Measurements from ENCODE around the gene PCDHA5. TPM values are rescaled to one million over a fixed set of nuclear protein-coding genes. Genes with fewer than 3 reads are reported as not detected.

Gene PCDHA5
- total and polyA plus RNA-seq, 10 of the 15 experiments (the other 5 are each of a cell fraction or from before 2014, with no cell fraction given): under 0.01 TPM; not detected in 9

DNA sequence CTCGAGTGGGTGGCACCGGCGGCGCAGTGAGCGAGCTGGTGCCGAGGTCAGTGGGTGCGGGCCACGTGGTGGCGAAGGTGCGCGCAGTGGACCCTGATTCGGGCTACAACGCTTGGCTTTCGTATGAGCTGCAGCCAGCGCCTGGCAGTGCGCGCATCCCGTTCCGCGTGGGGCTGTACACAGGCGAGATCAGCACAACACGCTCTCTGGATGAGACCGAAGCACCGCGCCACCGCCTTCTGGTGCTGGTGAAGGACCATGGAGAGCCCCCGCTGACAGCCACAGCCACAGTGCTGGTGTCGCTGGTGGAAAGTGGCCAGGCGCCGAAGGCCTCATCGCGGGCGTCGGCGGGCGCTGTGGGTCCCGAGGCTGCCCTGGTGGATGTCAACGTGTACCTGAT is 2.1 kb downstream of the PCDHA5 start (continued):
- TF ChIP-seq ZNF592 (IDR thresholded peaks at IDR 0.05) (no peak), RAD21 (IDR thresholded peaks at IDR 0.05; ENCODE audit: insufficient read depth, low read depth, low read length) (no peak), NKRF (conservative IDR thresholded peaks at IDR 0.05) (no peak), RAD51 (IDR thresholded peaks at IDR 0.05) (no peak)

DNA sequence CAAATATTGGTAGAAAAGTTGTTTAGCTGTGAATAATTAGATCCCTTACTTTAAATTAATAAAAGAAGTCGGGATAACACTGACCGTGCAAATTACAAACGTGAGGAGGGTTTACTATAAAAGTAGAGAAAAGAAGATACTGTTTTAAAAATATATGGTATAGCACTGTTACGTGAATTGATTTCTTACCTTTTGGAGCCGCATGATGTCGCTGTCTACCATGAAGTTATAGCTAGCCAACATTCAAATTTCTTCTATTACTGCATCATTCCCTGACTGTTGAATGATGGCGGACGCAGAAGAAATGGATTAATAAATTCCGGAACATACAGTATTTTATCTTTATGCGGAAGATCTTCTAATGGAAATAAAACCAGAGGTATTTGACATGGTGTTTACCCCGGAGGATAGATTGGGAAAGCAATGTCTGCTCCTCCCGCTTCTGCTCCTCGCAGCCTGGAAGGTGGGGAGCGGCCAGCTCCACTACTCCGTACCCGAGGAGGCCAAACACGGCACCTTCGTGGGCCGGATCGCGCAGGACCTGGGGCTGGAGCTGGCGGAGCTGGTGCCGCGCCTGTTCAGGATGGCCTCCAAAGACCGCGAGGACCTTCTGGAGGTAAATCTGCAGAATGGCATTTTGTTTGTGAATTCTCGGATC is 6.4 kb downstream of the PCDHA5 start, which contains the start of gene PCDHA6:
TSS of gene PCDHA6 (plus strand) at position 257 of the 658 bp plus-strand sequence. CDS start at position 389, 132 bp downstream.
- DNase-seq (ENCODE audit: low read depth, low spot score) (no peak), ATAC-seq (no peak), FAIRE-seq (no peak)
- H3K4me3 ChIP-seq: no peak within 1 kb of the TSS
- H3K4me2 ChIP-seq (ENCODE audit: control insufficient read depth, insufficient read depth): no peak within 1 kb of the TSS
- BruUV-seq (replicated peaks): no TSS peak
- ChIA-PET CTCF (no interaction called here), RAD21 (ENCODE audit: unreplicated experiment) (no interaction called here), POLR2A (no interaction called here), SMC1A (ENCODE audit: uncharacterized antibody, unreplicated experiment) (no interaction called here)
- 46% methylated on average over 27 of the region's 27 CpGs for WGBS (ENCODE audit: insufficient coverage, insufficient replicate concordance, low lambda C conversion rate, missing lambda C conversion rate)
- no peaks in the 10 kb centered on the region for H3K4me1 ChIP-seq (ENCODE audit: control insufficient read depth, insufficient read depth, low read length)
- H2AFZ ChIP-seq (ENCODE audit: control insufficient read depth, low read depth, low read length): no peak within 1 kb of the TSS
- no peak within 1 kb of the TSS for H3K9ac ChIP-seq (ENCODE audit: control insufficient read depth, insufficient read depth, low read length)
- in situ Hi-C loops (cut with MboI): no loop called here
- no peak within 1 kb of the TSS for H3K27ac ChIP-seq (ENCODE audit: control insufficient read depth, insufficient read depth)
- no peaks in the 10 kb centered on the region; the same call in 1 of the 3 replicates for H3K9me3 ChIP-seq (replicated peaks; ENCODE audit: control insufficient read depth, insufficient read depth, low read length)
- intact Hi-C loops (cut with micrococcal nuclease; ENCODE audit: unreplicated experiment): no loop called here
- H3K27me3 ChIP-seq (replicated peaks in 1 of 2; ENCODE audit: control insufficient read depth in 2 of 2, insufficient read depth in 2 of 2, low read length in 1 of 2): no peaks in the 10 kb centered on the region
- H4K20me1 ChIP-seq (ENCODE audit: control insufficient read depth, insufficient read depth): no peaks in the 10 kb centered on the region
- H3K79me2 ChIP-seq (ENCODE audit: control insufficient read depth, insufficient read depth, low read length): no peaks in the 10 kb centered on the region
- H3K36me3 ChIP-seq (ENCODE audit: control insufficient read depth in 2 of 2, insufficient read depth in 2 of 2, low read length in 1 of 2): no peaks in the 10 kb centered on the region
- TF ChIP-seq, protein P1, sequence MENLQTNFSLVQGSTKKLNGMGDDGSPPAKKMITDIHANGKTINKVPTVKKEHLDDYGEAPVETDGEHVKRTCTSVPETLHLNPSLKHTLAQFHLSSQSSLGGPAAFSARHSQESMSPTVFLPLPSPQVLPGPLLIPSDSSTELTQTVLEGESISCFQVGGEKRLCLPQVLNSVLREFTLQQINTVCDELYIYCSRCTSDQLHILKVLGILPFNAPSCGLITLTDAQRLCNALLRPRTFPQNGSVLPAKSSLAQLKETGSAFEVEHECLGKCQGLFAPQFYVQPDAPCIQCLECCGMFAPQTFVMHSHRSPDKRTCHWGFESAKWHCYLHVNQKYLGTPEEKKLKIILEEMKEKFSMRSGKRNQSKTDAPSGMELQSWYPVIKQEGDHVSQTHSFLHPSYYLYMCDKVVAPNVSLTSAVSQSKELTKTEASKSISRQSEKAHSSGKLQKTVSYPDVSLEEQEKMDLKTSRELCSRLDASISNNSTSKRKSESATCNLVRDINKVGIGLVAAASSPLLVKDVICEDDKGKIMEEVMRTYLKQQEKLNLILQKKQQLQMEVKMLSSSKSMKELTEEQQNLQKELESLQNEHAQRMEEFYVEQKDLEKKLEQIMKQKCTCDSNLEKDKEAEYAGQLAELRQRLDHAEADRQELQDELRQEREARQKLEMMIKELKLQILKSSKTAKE (IDR thresholded peaks at IDR 0.05; ENCODE audit: low read depth, poor library complexity, severe bottlenecking): no peak
- TF ChIP-seq, protein P2, sequence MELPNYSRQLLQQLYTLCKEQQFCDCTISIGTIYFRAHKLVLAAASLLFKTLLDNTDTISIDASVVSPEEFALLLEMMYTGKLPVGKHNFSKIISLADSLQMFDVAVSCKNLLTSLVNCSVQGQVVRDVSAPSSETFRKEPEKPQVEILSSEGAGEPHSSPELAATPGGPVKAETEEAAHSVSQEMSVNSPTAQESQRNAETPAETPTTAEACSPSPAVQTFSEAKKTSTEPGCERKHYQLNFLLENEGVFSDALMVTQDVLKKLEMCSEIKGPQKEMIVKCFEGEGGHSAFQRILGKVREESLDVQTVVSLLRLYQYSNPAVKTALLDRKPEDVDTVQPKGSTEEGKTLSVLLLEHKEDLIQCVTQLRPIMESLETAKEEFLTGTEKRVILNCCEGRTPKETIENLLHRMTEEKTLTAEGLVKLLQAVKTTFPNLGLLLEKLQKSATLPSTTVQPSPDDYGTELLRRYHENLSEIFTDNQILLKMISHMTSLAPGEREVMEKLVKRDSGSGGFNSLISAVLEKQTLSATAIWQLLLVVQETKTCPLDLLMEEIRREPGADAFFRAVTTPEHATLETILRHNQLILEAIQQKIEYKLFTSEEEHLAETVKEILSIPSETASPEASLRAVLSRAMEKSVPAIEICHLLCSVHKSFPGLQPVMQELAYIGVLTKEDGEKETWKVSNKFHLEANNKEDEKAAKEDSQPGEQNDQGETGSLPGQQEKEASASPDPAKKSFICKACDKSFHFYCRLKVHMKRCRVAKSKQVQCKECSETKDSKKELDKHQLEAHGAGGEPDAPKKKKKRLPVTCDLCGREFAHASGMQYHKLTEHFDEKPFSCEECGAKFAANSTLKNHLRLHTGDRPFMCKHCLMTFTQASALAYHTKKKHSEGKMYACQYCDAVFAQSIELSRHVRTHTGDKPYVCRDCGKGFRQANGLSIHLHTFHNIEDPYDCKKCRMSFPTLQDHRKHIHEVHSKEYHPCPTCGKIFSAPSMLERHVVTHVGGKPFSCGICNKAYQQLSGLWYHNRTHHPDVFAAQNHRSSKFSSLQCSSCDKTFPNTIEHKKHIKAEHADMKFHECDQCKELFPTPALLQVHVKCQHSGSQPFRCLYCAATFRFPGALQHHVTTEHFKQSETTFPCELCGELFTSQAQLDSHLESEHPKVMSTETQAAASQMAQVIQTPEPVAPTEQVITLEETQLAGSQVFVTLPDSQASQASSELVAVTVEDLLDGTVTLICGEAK (IDR thresholded peaks at IDR 0.05; ENCODE audit: borderline replicate concordance): no peak
- TF ChIP-seq NFYB (IDR thresholded peaks at IDR 0.05; ENCODE audit: insufficient read depth, low read depth, low read length): no peak
- no peak for TF ChIP-seq ZSCAN29 (IDR thresholded peaks at IDR 0.05)
